Thoracic aorta (tissue), 2 donors: ENCODE data around the gene CACNA2D2. TPM values are rescaled to one million over a fixed set of nuclear protein-coding genes. Genes with fewer than 3 reads are reported as not detected.

Experiments used
- ATAC-seq: fragments of 150-250 bp; one replicate; pipeline ENCODE4 v1.8.0; 2017; ENCODE audit warnings: low read depth; ENCODE audit not compliant: insufficient number of reproducible peaks, low FRiP score
- DNase-seq: peaks from one replicate; pipeline ENCODE4 v3.0.0-alpha.2; 2020; ENCODE audit warnings: low spot score
- H3K27ac ChIP-seq, 2 donors: fragments of 200-600 bp; sonication (generic); 1 replicate in 1 of 2; 2 replicates in 1 of 2; pipeline ENCODE4 v1.5.1; 2016; ENCODE audit warnings: mild to moderate bottlenecking in 2 of 2, moderate library complexity in 2 of 2
- H3K27me3 ChIP-seq: fragments of 200-600 bp; sonication (generic); replicated peaks from 2 replicates; pipeline ENCODE4 v1.6.0; 2016; ENCODE audit warnings: mild to moderate bottlenecking; ENCODE audit not compliant: insufficient read depth
- H3K36me3 ChIP-seq: fragments of 200-600 bp; sonication (generic); one replicate; pipeline ENCODE4 v1.5.1; 2016
- H3K4me1 ChIP-seq, 2 donors: fragments of 200-600 bp; sonication (generic); 1 replicate in 1 of 2; 2 replicates in 1 of 2; pipeline versions ENCODE4 v1.5.1 to v1.6.0; 2016; ENCODE audit warnings: low read depth in 2 of 2, mild to moderate bottlenecking in 1 of 2; ENCODE audit not compliant: control insufficient read depth in 1 of 2
- H3K4me3 ChIP-seq: fragments of 200-600 bp; sonication (generic); 2 replicates; pipeline ENCODE4 v1.5.1; 2016; ENCODE audit warnings: mild to moderate bottlenecking
- H3K9me3 ChIP-seq: fragments of 200-600 bp; sonication (generic); 2 replicates; pipeline ENCODE4 v1.5.1; 2016
- CTCF ChIP-seq: fragments of 200-600 bp; sonication (generic); IDR thresholded peaks from one replicate; pipeline ENCODE4 v1.5.1; 2019; ENCODE audit warnings: antibody characterized with exemption
- total RNA-seq, 2 donors: library from RNA; depleted of rRNA; stranded (reverse); fragments of >200 nt; gene quantifications; one replicate each; pipeline versions ENCODE4 v1.1.0 to v1.2.3, GENCODE V29; 2016

CACNA2D2 gene
- total RNA-seq, 2 donors from 2014 or later = 2.3 to 4.2 TPM

- no peaks in the 10 kb centered on the region for H3K36me3 ChIP-seq
- DNase-seq (no peak), ATAC-seq (no peak)
- no peak overlapping the region for H3K4me3 ChIP-seq
- no peaks in the 10 kb centered on the region for H3K27me3 ChIP-seq
- H3K9me3 ChIP-seq = no peaks in the 10 kb centered on the region
- H3K27ac ChIP-seq = no peak overlapping the region
- H3K4me1 ChIP-seq = peaks cover 4 to 21% of the 10 kb centered on the region in 2 donors
- TF ChIP-seq CTCF = no peak
Measured at GRCh38 chr3:50378757-50379156, 124.7 kb downstream of the CACNA2D2 start.

- TF ChIP-seq CTCF = no peak
- DNase-seq = no peak
- no peak overlapping the region for H3K4me3 ChIP-seq
- H3K27me3 ChIP-seq = no peaks in the 10 kb centered on the region
- H3K36me3 ChIP-seq = no peaks in the 10 kb centered on the region
- no peaks in the 10 kb centered on the region for H3K9me3 ChIP-seq
- H3K27ac ChIP-seq = no peak overlapping the region
- ATAC-seq = no peak
- peaks cover 4 to 14% of the 10 kb centered on the region in 2 donors for H3K4me1 ChIP-seq
Measured at GRCh38 chr3:50378024-50378423, 125.4 kb downstream of the CACNA2D2 start.

- Histone ChIP-seq H3K36me3 (no peaks in the 10 kb centered on the region), H3K27ac (no peak overlapping the region), H3K4me1 (no peaks in the 10 kb centered on the region), H3K27me3 (no peaks in the 10 kb centered on the region), H3K4me3 (no peak overlapping the region), H3K9me3 (no peaks in the 10 kb centered on the region)
- ATAC-seq = no peak
- TF ChIP-seq CTCF = no peak
- DNase-seq = no peak
Measured at GRCh38 chr3:50375258-50375931, 128.0 kb downstream of the CACNA2D2 start.

- no peak overlapping the region for H3K27ac ChIP-seq
- TF ChIP-seq CTCF = no peak
- H3K9me3 ChIP-seq = no peaks in the 10 kb centered on the region
- no peaks in the 10 kb centered on the region for H3K27me3 ChIP-seq
- ATAC-seq = no peak
- H3K4me3 ChIP-seq = no peak overlapping the region
- no peaks in the 10 kb centered on the region for H3K36me3 ChIP-seq
- H3K4me1 ChIP-seq = no peaks in the 10 kb centered on the region
- DNase-seq = no peak
Measured at GRCh38 chr3:50374363-50375257, 128.8 kb downstream of the CACNA2D2 start.
